SU-DHL-6 (cell line): ENCODE results near the gene OR7A5.

Experiments used
- H2AFZ ChIP-seq: fragments of 200-600 bp; sonication (generic); 2 replicates; pipeline ENCODE4 v1.6.1; 2014; ENCODE audit warnings: low read depth, mild to moderate bottlenecking, moderate library complexity, mixed read lengths, antibody characterized with exemption, low read length; ENCODE audit not compliant: severe bottlenecking
- H3F3A ChIP-seq: fragments of 200-600 bp; shearing (Covaris generic); 2 replicates; pipeline ENCODE4 v1.6.0; 2016; ENCODE audit warnings: antibody characterized with exemption, mild to moderate bottlenecking; ENCODE audit not compliant: insufficient read depth
- H3K27ac ChIP-seq: fragments of 200-600 bp; sonication (generic); 2 replicates; pipeline ENCODE4 v1.5.1; 2016; ENCODE audit warnings: low read depth, mild to moderate bottlenecking, low read length, moderate library complexity, mixed read lengths
- H3K27me3 ChIP-seq: fragments of 200-600 bp; sonication (generic), shearing (Covaris generic); 2 replicates; pipeline ENCODE4 v1.6.0; 2014; ENCODE audit warnings: mild to moderate bottlenecking, low read length
- H3K36me3 ChIP-seq: fragments of 200-600 bp; sonication (generic); 2 replicates; pipeline ENCODE4 v1.6.1; 2014; ENCODE audit warnings: mild to moderate bottlenecking, low read length, mixed read lengths
- H3K4me2 ChIP-seq: fragments of 300-600, 200-600 bp; shearing (Covaris generic), sonication (generic); 2 replicates; pipeline ENCODE4 v1.6.0; 2014; ENCODE audit warnings: low read length, low read depth, mild to moderate bottlenecking; ENCODE audit not compliant: poor library complexity, severe bottlenecking
- H3K4me3 ChIP-seq: fragments of 200-600 bp; sonication (generic); 2 replicates; pipeline ENCODE4 v1.5.1; 2014; ENCODE audit warnings: antibody characterized with exemption, low read length, mild to moderate bottlenecking, mixed read lengths; ENCODE audit not compliant: insufficient read depth, poor library complexity, severe bottlenecking
- H3K79me2 ChIP-seq: fragments of 200-600 bp; sonication (generic); 2 replicates; pipeline ENCODE4 v1.6.1; 2014; ENCODE audit warnings: mild to moderate bottlenecking, low read length, moderate library complexity; ENCODE audit not compliant: insufficient read depth
- H3K9ac ChIP-seq: fragments of 200-600 bp; sonication (generic); 2 replicates; pipeline ENCODE4 v1.7.0; 2014; ENCODE audit warnings: mild to moderate bottlenecking, low read length
- H3K9me2 ChIP-seq: fragments of 200-600 bp; sonication (generic); replicated peaks from 2 replicates; pipeline ENCODE4 v1.6.1; 2014; ENCODE audit warnings: low read length; ENCODE audit not compliant: insufficient read depth
- H3K9me3 ChIP-seq: fragments of 200-600 bp; sonication (generic); 2 replicates; pipeline ENCODE4 v1.6.1; 2014; ENCODE audit warnings: low read length, mixed read lengths; ENCODE audit not compliant: insufficient read depth
- H4K20me1 ChIP-seq: fragments of 200-600 bp; sonication (generic); 2 replicates; pipeline ENCODE4 v1.6.1; 2014; ENCODE audit warnings: low read depth, mild to moderate bottlenecking, antibody characterized with exemption, low read length, moderate library complexity, mixed read lengths
- EZH2phosphoT487 ChIP-seq: fragments of 200-600 bp; sonication (generic), shearing (Covaris generic); conservative IDR thresholded peaks from 2 replicates; pipeline ENCODE4 v1.6.1; 2018; ENCODE audit warnings: mild to moderate bottlenecking, antibody characterized with exemption, low read length, moderate library complexity, mixed read lengths
- TF ChIP-seq, protein P1 (sequence below): fragments of 200-600 bp; sonication (generic); IDR thresholded peaks from one replicate; pipeline ENCODE4 v1.5.1; 2017; ENCODE audit warnings: antibody characterized with exemption, mild to moderate bottlenecking, low read length, moderate library complexity; ENCODE audit not compliant: insufficient read depth, poor library complexity, severe bottlenecking

OR7A5 gene

DNA sequence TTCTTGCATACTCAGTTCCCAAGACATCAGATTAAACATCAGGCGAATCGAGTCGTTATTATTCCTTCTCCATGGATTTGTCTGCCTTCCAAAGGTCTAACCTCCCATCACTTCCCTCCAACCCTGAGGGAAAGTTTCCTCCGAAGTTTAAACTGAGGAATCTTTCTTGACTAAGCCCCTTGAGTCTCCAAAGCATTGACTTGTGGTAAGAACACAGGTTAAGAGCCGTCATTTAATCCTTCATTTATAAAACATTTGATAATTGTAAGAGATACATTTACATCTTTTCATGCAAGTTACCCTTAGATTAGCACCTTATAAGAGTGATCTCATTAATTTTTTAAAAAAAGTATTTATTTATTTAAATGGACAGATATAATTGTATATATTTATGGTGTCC, 13.8 kb upstream of the OR7A5 start, which contains the start of gene OR7A10:
OR7A10 (minus strand) TSS at position 101 of the 400 bp plus-strand sequence. CDS start 7,045 bp downstream, outside the sequence.
- Histone ChIP-seq H3K9ac (no peak within 1 kb of the TSS), H2AFZ (no peak within 1 kb of the TSS), H3K27me3 (no peaks in the 10 kb centered on the region), H3K27ac (no peak within 1 kb of the TSS), H3K4me2 (no peak within 1 kb of the TSS), H3K36me3 (no peaks in the 10 kb centered on the region), H3K9me3 (no peaks in the 10 kb centered on the region), H3K9me2 (no peaks in the 10 kb centered on the region), H3K4me3 (no peak within 1 kb of the TSS), H4K20me1 (no peaks in the 10 kb centered on the region), H3K79me2 (no peaks in the 10 kb centered on the region), H3F3A (no peaks in the 10 kb centered on the region)
- TF ChIP-seq, protein P1, sequence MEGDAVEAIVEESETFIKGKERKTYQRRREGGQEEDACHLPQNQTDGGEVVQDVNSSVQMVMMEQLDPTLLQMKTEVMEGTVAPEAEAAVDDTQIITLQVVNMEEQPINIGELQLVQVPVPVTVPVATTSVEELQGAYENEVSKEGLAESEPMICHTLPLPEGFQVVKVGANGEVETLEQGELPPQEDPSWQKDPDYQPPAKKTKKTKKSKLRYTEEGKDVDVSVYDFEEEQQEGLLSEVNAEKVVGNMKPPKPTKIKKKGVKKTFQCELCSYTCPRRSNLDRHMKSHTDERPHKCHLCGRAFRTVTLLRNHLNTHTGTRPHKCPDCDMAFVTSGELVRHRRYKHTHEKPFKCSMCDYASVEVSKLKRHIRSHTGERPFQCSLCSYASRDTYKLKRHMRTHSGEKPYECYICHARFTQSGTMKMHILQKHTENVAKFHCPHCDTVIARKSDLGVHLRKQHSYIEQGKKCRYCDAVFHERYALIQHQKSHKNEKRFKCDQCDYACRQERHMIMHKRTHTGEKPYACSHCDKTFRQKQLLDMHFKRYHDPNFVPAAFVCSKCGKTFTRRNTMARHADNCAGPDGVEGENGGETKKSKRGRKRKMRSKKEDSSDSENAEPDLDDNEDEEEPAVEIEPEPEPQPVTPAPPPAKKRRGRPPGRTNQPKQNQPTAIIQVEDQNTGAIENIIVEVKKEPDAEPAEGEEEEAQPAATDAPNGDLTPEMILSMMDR = no peak
- TF ChIP-seq EZH2phosphoT487 = no peak

DNA sequence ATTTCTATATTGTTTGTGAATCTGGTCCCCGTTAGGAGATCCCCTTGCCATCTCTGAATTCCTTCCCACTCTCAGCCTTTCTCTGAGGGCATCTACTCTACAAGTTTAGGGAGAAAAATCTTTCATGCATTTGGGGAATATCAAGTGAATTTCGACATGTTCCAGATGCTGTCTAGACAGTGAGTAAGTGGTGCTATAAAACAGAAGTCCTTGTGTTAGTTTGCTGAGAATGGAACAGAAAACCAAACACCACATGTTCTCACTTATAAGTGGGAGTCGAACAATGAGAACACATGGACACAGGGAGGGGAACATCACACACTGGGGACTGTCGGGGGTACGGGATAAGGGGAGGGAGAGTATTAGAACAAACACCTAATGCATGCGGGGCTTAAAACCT, 8.6 kb upstream of the OR7A5 start:
- H3K4me2 ChIP-seq = no peak overlapping the region
- H3F3A ChIP-seq = no peaks in the 10 kb centered on the region
- H3K36me3 ChIP-seq = no peaks in the 10 kb centered on the region
- no peak overlapping the region for H3K4me3 ChIP-seq
- H2AFZ ChIP-seq = no peak overlapping the region
- no peaks in the 10 kb centered on the region for H3K9me2 ChIP-seq
- no peaks in the 10 kb centered on the region for H3K79me2 ChIP-seq
- TF ChIP-seq, protein P1 = no peak
- no peak for TF ChIP-seq EZH2phosphoT487
- no peaks in the 10 kb centered on the region for H3K27me3 ChIP-seq
- H3K9me3 ChIP-seq = no peaks in the 10 kb centered on the region
- no peaks in the 10 kb centered on the region for H4K20me1 ChIP-seq
- H3K27ac ChIP-seq = no peak overlapping the region
- H3K9ac ChIP-seq = no peak overlapping the region

DNA sequence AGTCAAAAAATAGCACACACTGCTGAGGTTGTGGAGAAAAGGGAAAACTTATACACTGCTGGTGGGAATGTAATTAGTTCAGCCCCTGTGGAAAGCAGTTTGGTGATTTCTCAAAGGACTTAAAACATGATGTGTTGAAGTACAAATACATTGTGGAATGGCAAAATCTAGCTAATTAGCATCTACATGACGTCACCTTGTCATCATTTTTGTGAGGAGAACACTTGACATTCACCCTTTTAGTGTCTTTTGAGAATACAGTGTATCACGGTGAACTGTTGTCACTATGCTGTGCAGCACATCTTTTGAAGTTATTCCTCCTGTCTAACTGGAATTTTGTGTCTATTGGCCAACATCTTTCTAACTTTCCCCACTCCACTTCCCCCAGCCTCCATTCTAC, 8.2 kb upstream of the OR7A5 start:
- H3K27ac ChIP-seq = no peak overlapping the region
- no peak overlapping the region for H3K4me2 ChIP-seq
- H3K79me2 ChIP-seq = no peaks in the 10 kb centered on the region
- H3K9me2 ChIP-seq = no peaks in the 10 kb centered on the region
- TF ChIP-seq, protein P1 = no peak
- no peak for TF ChIP-seq EZH2phosphoT487
- H3K36me3 ChIP-seq = no peaks in the 10 kb centered on the region
- H3K4me3 ChIP-seq = no peak overlapping the region
- H4K20me1 ChIP-seq = no peaks in the 10 kb centered on the region
- no peaks in the 10 kb centered on the region for H3F3A ChIP-seq
- H2AFZ ChIP-seq = no peak overlapping the region
- H3K9me3 ChIP-seq = no peaks in the 10 kb centered on the region
- H3K9ac ChIP-seq = no peak overlapping the region
- H3K27me3 ChIP-seq = no peaks in the 10 kb centered on the region
